Heart left ventricle (tissue), 13 donors: ENCODE results near the gene SNAP23.

ENCODE experiments used
- POLR2A ChIP-seq, 2 donors: fragments of 450-650 bp; IDR thresholded peaks; one replicate each; pipeline ENCODE4 v1.6.1; 2017; ENCODE audit warnings: antibody characterized with exemption in 2 of 2, mild to moderate bottlenecking in 2 of 2, moderate library complexity in 2 of 2
- TF ChIP-seq, protein P1 (sequence below), 12 donors: fragments of 200-600 bp; sonication (generic) in 4 of 12; IDR thresholded peaks; one replicate each; pipeline versions ENCODE4 v1.5.0 to v1.8.0; 2018 to 2022; ENCODE audit warnings: antibody characterized with exemption in 12 of 12, mild to moderate bottlenecking in 5 of 12
- donor health status: ischemic (EF 13 %, LVEDD 7.1; RV severe dilation, severe dysfunction).
- donor health status: DM: no; HTN: yes; CAD: no.
- donor health status: DM: no; HTN: no; CAD: no.
- donor health status: ischemic (EF 25% LVEDD 6.9; RV normal size, moderate dysfunction).
- donor health status: ischemic (EF 25% LVEDD 5.7; RV mildly dilated, moderate dysfunction).
- donor health status: ischemic (EF 35%, LVEDD 5.7; RV mildly dilated, moderate dysfunction).
- donor health status: nonischemic (EF 11% LVEDD 7.7; RV severe dilation, severe dysfunction).
- donor health status: DM: yes; HTN: yes; CAD: no.
- donor health status: PGD.
- donor health status: ischemic (EF 29% LVEDD 5.4; RV normal size, mild dysfunction).
- donor health status: nonischemic (EF 23%, LVEDD 6.1; RV moderate dilation, normal function).

GRCh38 chr15:42558739-42559138 lies 63.3 kb downstream of the SNAP23 start:
- TF ChIP-seq, protein P1, sequence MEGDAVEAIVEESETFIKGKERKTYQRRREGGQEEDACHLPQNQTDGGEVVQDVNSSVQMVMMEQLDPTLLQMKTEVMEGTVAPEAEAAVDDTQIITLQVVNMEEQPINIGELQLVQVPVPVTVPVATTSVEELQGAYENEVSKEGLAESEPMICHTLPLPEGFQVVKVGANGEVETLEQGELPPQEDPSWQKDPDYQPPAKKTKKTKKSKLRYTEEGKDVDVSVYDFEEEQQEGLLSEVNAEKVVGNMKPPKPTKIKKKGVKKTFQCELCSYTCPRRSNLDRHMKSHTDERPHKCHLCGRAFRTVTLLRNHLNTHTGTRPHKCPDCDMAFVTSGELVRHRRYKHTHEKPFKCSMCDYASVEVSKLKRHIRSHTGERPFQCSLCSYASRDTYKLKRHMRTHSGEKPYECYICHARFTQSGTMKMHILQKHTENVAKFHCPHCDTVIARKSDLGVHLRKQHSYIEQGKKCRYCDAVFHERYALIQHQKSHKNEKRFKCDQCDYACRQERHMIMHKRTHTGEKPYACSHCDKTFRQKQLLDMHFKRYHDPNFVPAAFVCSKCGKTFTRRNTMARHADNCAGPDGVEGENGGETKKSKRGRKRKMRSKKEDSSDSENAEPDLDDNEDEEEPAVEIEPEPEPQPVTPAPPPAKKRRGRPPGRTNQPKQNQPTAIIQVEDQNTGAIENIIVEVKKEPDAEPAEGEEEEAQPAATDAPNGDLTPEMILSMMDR (IDR thresholded peaks at IDR 0.05) = no peak
- no peak for TF ChIP-seq POLR2A (IDR thresholded peaks at IDR 0.05)
